HT1080 (cell line): ENCODE measurements around the gene LRP3. TPM values are rescaled to one million over a fixed set of nuclear protein-coding genes. Genes with fewer than 3 reads are reported as not detected.
A peak's percentile ranks its signal among the peaks of the same experiment; 100 is the strongest.
"Not testable (repeated sequence)": the region's sequence is repeated elsewhere in the genome, so short reads cannot be mapped to it uniquely, and the experiment has no call there.

Experiments
- DNase-seq: peaks from one replicate; pipeline ENCODE4 v3.0.0-alpha.2; 2015; ENCODE audit warnings: low read depth
- total RNA-seq: library from RNA; depleted of rRNA; stranded (reverse); fragments of >200 nt; shearing (Covaris generic); gene quantifications from 2 replicates; pipeline ENCODE4 v1.2.3, GENCODE V29; 2014

Gene LRP3
- total RNA-seq, 1 experiment from 2014 or later: 25.4 TPM

DNA sequence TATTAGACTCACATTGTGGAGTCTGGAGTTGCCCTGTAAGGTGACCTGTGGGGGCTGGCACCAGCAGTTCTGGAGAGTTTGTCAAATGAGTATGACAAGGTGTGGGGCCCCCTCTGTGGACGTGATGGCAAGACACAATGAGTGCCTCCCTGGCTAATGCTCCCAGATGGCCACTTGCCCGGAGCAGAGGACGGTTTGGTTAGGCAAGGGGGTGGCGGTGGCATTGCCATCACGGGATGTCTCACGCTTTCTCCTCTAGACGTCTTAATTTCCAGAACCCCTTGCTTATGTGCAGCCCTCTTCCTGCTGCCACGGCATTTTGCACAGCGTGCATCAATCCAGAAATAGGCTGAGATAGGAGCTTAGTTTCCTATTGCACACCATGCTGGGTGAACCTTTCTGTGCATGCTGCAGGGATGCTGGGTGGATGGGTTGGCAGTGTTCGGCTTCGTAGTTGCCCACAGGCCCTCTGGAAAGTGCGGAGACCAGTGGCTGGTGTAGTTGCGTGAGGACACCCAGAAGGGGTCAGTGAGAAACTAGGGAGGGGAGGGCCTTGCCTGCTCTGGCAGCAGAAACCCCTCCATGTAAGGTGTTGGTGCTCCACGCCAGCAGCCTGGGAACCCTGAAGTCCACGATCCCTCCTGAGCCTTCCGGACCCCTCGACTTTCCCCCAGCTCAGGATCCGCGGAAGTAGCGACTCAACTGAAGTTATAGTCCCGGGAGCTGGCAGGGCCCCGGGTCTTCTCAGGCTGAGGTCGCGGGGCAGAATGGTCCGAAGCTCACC, 18.1 kb upstream of the LRP3 start:
- peak; percentile 36 for DNase-seq

DNA sequence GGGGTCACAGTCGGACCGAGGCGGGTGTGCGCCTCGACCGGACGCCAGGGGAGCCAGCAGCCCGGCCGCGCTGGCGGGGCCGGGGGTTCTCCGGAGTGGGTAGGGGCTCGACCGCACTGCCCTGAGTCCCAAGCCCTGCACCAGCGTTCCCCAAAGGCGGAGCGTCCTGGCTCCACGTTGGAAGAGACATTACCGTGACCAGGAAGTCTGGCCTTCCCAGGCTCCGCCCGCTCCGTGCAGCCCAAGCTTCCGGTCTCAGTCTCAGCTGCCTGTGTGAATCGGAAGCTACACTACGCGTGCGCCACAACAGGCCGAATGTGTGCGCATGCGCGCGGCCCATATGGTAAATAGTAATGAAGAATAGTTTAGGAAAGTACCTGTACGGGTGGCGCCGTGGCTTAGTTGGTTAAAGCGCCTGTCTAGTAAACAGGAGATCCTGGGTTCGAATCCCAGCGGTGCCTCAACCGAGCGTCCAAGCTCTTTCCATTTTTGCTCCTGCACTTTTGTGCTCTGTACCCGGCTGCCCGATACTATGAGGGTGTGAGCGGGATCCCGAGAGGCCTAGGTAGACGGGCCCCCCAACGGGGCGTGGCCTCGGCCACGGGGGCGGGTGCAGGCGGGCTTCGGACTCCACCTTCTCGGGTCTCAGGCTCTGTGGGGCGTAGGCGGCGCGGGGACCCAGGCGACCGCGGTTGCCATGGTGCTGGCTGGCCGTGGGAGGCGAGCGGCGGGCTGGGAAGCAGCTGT, 17.3 kb upstream of the LRP3 start:
- DNase-seq: peak; percentile 99

DNA sequence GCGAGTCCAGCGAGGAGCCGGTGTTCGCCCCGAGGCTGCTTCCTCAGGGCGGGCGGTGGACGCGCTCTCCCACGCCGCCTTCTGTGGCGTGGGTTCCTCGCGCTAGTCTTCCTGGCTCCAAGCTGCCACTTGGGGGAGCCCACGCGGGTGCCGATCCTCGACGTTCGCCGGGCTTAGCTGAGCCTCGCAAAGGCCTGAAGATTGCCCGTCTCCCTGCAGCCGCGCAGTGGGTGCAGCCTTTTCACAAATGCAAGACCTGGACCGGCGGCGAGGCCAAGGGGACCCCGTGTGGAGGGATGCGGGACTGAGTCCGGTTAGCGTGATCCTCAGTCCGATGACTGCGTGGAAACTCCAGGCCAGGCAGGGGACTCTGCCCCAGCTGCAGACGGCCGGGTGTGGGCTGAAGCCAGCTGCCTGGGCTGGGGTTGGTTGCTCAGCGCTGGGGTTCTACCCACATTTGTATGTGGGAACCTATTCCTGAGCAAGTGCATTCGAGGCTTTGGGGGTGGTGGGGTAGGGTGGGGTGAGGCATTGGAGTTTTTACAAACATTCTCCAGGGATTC, 16.6 kb upstream of the LRP3 start:
- no peak for DNase-seq

DNA sequence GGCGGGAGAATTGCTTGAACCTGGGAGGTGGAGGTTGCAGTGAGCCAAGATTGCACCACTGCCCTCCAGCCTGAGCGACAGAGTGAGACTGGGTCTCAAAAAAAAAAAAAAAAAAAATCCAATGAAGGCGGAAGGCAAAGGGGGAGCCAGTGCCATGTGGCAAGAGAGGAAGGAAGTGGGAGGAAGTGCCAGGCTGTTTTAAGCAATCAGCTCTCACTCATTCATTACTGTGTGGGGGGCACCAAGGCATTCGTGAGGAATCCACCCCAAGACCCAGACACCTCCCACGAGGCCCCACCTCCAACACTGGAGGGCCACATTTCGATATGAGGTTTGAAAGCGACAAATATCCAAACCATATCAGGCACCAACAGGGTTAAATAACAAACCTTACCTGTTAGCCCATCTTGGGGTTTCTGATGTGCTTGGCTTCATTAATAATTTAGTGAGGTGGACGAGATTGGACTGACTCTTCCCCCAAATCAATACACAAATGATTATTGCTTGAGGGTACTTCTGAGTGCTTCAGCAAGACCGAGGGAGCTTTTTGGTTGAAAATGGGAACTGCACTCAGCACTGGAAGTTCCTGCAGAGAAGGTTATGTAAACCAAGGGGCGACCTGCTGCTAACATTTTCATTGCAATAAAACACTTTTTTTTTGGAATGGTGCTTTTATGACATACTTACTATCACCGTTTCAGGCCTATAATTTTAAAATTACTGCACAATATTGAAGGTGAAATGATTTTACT, 7.5 kb upstream of the LRP3 start:
- DNase-seq: no peak

DNA sequence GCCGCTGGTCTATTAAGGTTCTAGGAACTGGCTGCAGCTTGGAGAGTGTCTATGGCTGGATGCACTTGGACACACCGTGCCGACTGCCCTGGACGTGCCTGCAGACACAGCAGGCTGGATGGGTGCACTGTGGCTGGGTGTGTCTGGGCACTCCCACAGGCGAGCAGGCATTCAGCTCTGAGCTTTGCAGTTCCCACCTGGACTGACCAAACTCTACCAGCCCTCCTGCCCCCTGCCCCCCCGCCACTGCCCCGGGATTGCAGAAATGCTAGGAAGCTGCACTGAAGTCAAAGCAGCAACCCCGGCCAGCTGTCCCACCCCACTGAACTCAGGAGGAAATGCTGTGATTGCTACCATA, 7.0 kb upstream of the LRP3 start:
- DNase-seq: no peak

DNA sequence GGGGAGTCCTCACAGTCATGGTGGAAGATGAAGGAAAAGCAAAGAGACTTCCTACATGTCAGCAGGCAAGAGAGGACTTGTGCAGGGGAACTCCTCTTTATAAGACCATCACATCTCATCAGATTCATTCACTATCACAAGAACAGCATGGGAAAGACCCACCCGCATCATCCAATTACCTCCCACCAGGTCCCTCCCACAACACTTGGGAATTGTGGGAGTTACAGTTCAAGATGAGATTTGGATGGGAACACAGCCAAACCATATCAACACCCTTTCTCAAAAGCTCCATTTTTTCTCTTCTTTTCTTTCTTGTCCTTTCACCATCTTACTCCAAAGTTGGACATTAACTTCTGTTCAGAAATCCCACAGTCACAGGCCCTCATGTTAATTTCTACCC, 4.7 kb upstream of the LRP3 start:
- no peak for DNase-seq

DNA sequence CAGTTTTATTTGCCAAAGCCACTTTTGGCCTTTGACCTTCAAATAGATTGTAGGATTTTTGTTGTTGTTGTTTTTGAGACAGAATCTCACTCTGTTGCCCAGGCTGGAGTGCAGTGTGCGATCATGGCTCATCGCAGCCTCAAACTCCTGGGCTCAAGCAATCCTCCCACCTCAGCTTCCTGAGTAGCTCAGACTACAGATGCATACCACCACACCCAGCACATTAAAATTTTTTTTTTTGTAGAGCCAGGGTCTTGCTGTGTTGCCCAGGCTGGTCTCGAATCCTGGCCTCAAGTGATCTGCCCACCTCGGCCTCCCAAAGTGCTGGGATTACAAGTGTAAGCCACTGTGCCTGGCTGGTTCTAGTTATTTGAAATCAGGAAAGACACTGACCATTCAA, 3.0 kb upstream of the LRP3 start:
- not testable (repeated sequence) for DNase-seq

DNA sequence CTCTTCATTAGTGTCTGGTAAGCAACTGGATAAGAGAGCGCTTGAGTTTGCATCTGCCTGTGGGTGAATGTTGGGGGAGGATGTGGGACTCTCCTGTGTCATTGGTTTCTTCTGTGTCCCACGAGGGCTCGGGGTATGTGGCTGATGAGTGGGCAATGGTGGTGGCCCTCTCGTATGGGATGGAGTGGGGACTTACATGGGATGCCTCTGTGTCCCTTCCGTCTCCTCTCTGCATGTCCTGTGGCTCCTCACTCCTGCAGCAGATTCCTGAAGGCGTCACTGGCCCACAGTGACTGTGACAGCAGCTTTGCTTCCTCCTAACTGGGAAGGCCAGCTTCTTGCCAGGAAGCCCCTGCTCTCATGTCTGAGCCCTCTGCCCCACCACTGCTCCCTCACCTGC, 2.6 kb upstream of the LRP3 start:
- no peak for DNase-seq

DNA sequence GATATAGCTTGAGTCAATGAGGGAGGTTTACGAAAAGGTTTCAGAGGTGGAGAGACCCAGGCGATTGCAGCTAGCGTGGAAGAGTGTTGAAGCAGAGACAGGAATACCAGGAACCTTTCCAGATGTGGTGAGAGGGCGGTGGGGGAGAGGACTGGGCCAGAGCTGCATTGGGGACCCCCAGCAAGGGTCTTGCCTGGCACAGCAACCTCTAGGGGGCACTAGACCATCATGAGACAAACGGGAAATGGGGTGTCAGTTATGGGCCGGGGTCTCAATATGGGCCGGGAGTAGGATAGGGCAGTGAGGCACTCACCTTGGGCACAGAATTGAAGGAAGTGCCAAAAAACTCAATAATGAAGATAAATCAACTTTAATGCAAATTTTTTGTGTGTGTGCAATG, 2.1 kb upstream of the LRP3 start:
- DNase-seq: no peak

DNA sequence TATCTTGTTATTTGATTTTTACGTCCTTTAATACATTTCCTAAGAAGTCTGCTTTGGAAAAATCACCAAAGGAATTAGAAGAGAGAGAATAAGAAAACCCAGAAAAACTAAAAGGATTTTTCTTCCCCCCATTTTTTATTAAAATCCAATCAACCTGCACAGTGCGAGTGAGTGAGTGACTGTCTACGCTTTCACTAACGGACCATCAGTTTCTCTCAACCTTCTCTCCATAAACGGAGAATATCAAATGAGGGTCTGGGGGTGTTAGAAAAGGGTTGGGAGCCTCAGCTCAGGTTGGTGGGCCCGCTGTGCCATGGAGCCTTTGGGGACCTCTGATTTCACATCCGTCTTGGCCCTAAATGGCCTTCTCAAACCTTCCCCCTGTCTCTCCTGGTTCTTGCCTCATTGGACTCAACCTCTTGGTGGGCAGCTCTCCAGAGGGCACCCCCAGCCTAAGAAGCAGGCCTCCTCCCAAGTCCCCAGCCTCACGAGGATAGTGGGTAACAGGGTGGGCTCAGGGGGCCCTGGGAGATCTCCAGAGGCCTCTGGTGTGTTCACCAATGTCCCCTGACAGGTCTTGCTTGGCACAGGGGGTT, 763 bp upstream of the LRP3 start:
- DNase-seq: no peak

DNA sequence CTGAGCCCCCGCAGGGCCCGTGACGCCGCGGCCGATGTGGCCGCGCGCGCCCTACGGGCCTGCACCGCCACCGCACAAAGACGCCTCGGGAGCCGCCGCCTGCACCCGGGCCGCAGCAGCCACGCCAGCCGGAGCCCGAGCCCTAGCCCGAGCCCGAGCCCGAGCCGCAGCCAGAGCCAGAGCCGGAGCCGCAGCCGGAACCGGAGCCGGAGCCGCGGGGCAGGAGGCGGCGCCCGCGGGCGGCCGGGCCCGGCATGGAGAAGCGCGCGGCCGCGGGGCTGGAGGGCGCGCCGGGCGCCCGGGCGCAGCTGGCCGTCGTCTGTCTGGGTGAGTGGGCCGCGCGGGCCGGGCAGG, 379 bp downstream of the LRP3 start:
- DNase-seq: no peak

DNA sequence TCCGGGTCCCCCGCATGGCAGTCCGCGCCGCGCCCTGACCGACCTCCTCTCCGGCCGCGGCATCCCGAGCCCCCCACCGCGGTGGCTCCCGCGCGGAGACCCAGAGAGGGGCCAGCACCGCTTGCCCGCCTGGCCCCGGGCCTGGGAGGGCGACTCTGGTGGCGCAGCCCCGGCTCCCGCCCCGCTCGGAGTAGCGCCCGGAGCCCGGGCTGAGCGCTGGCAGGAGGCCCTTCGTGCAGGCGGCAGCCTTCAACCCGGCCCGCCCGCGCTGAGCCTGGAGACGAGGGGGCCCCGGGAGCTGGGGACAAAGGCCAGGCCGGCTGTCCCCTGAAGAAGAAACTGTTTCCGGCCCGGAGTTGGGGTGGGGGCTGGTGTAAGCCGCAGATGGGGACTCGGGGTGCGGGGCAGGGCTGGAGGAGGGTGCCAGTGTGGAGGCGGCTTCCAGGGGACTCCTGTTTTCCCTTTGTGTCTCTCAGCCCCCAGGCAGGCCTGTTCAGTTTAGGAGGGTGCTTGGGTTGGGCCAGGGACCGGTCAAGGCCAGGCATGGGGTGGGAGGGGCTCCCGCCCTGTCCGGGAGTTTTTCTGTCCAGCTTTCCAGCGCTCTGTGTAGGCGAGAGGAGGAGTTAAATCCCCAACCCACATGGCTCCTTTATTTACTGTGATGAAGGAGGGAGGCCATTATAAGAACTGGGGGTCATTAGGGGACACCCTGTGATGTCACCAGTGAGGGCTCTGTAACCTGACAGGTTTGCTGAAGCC, 935 bp downstream of the LRP3 start:
- no peak for DNase-seq

DNA sequence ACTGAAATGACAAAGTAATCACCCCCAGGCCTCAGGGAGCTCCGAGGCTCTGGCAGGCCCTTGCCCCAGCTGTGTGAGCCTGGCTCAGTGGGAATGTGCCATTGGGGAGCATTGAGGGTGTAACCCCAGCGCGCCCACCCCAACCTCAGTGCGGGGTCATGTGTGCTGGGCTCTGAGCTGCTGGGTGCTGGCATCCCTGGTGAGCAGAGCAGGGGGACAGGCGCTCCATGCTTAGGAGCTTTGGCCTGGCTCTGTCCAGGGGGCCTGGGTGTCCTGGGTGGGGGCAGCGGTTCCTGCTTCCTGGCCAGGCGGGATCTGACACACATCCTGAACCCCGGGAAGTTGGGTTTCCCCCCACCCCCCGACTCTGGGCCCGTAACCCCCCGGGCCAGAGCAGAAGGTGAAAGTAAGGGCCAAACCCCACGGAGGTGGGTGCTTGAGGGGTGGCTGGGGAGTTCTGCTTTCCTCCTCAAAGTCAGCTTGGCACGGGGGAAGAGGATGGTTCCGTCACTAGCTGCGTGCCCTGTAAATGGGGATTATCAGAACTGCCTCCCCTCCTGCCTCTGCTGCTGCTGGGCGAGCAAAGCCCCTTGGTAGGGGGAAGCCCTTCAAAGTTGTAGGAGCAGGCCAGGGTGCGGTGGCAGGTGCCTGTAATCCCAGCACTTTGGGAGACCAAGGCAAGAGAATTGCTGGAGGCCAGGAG, 1.7 kb downstream of the LRP3 start:
- DNase-seq: no peak

DNA sequence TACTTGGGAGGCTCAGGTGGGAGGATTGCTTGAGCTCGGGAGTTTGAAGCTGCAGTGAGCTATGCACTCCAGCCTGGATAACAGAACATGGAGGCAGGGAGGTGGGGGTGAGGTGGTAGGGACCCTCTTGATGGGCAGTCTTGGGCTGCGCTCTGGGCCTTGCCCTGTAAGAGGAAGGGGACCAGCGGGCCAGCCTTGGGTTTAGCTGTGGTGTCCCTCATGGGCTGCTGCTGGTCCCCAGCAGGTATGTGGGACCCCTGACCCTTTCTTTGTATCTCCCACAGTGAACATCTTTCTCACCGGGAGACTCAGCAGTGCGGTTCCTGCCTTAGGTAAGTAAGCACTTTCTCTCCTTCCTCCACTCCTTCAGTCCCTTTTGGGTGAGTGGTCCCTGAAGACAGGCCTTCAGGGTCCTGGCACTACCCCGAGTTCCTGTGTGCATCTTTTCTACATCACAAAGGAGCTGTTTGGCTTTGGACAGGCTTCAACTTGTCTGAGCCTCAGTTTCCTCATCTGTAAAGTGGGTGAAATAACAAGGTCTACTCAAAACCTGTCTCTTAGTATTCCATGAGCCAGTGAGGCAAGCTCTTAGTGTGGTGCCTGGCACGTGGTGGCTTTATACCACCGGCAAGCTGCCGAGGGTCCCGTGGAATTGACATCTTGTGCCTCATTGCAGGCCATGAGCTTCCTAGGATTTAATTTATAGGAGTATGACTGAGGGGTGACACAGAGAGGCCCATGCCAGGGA, 2.5 kb downstream of the LRP3 start:
- DNase-seq: no peak

DNA sequence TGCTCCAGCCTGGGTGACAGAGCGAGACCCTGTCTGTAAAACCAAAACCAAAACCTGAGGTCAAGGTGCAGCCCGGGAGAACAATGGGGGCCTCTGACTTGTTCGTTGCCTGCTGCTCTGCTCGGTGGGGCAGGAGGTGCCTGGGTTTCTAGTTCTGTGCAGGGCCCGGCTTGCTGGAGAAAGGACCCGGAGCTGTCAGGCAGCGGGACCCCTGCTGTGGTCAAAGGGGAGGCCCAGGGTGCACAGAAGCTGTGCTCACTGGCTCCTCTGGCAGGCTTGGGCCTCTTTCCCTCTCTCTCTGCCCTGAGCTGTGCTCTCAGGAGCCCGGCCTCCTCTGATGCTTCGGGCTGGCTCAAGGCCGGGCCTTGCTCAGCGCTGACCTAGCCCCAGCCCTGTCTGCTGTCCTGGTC, 3.5 kb downstream of the LRP3 start:
- no peak for DNase-seq

DNA sequence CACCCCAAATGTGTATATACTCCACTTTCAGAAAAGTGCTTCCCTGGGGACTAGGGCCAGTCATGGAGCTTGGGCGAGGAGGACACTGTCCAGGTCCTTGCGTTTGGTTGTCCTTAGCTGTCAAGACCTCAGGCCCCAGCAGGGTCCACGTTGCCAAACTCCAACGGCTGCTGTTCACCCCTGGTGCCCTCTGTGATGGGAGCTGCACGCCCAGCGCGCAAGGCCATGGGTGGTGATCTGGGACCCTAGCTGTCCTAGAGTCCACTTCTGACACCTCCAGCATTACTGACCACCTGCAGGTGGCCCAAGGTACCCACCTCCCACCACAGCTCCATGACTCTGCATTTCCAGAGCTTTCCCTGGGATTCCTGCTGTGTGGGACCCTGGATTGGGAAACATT, 4.0 kb downstream of the LRP3 start:
- DNase-seq: no peak

DNA sequence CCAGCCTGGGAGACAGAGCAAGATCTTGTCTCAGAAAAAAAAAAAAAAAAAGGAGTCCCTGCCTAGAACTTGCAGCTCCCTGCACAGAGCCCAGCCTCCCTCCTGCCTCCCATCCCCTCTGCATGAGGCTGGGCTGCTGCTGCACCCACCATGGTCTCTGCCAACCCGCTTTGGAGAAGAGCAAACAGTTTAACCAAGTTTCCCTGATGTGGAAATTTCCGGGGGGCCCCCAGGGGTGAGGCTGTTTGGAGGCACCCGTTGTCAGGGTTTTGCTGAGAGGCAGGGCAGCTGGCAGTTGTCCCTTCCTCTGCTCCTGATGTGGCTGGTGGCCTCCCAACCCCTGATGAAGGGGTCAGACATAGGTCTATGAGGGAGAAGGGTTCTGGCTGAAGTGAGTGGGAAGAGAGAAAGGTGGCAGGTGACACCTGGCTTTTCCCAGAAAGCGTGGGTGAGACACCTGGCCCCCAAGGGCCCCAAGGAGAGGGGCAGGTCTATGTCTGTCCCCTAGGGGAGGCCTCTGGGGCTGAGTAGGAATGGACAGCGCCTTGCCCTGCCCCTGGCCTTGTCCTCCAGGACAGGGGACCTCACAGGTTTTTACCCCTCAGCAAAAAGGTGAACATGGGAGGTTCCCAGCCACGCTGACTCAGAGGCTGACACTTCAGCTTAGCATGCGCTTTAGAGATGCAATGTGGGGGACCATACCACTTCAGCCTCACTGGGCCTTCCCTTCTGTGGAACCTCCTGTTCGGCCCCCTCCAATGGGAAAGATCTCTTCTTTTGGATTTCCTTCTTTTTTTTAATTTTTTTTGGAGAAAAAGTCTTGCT, 5.5 kb downstream of the LRP3 start:
- no peak for DNase-seq

DNA sequence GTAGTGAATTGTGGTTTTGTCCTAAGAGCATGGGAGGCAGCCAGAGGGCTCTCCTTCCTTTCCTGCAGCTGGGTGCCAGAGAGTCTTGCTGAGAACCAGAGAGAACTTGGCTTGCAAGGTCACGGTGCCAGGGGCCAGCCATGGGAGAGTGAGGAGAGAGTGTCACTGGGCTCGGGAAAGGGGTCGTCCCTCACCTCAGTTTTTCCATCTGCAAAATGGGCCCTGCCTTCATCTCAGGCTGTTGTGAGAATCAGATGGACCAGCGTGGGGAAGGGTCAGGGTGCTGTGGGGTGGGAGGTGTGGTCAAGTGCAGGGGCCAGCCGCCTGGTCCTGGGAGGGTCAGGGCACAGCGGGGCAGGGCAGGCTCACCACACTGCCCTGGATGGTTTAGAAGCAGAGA, 7.3 kb downstream of the LRP3 start:
- no peak for DNase-seq
